GM18505 (cell line): ENCODE measurements around the gene AKAP12.

ENCODE experiments used
- ATAC-seq: cut with Tn5 transposase; IDR thresholded peaks from one replicate; pipeline ENCODE4 v1.9.1; 2021; ENCODE audit not compliant: unreplicated experiment
- POLR2A ChIP-seq: IDR thresholded peaks from 4 replicates; pipeline ENCODE4 v1.6.1; 2011; ENCODE audit warnings: borderline replicate concordance; ENCODE audit not compliant: insufficient read depth, insufficient read length; ENCODE audit errors: extremely low read depth

Gene AKAP12

DNA sequence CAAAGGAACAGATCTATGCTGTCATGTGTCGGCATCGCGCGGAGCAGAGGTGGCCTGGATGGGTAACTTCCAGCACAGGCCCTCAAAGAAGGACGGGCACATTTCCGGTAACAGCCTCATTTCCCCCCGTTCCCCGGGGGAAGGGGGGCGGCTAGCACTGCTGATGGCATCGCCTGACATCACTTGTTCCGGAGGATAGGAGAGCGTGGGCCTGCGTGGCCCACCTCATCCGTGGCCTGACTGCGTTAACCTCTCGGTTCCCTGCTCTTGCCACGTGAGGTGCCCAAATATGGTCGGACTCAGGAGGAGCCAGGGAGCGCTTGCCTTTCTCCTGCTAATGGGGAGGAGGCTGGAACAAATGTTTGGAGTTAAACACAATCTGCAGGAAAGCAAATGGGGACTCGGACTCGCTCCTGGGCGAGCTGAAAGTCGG is at the start of gene AKAP12:
Gene AKAP12, plus strand, starts transcription at position 365 of the 433 bp plus-strand sequence. CDS start 596 bp downstream, outside the sequence.
- ATAC-seq, result no peak
- no peak for TF ChIP-seq POLR2A

- no peak for TF ChIP-seq POLR2A
- ATAC-seq, result no peak
Observed at GRCh38 chr6:151191527-151191926, 48.2 kb upstream of the AKAP12 start.

DNA sequence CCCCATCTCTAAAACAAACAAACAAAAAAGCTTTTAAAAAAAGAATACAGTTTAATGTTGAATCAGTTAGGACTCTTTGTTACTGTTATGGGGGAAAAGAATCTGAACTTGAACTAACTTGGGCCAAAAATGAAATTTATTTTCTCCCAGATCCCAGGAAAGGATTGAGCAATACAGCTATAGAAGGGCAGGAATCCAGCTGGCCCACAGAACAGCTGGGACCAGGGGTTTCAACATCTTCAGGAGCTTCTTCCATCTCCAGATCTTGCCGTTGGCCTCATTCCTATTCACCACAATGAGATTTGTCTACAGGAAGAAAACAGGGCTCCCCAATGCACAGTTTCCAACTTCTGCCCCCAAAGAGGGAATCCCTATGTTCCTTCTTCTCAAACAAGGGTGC is 43.2 kb upstream of the AKAP12 start:
- no peak for TF ChIP-seq POLR2A
- ATAC-seq, result no peak

DNA sequence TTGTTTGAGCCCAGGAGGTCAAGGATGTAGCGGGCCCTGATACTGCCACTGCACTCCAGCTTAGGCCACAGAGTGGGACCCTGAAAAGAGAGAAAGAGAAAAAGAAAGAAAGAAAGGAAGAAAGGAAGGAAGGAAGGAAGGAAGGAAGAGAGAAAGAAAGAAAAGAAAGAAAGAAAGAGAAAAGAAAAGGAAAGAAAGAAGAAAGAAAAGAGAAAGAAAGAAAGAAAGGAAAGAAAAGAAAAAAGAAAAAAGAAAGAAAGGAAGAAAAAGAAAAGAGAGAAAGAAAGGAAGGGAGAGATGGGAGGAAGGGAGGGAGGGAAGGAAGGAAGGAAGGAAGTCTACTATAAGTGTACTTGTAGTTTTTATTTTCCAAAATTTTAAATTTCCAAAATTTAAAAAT is 42.2 kb upstream of the AKAP12 start:
- no peak for TF ChIP-seq POLR2A
- no peak for ATAC-seq

DNA sequence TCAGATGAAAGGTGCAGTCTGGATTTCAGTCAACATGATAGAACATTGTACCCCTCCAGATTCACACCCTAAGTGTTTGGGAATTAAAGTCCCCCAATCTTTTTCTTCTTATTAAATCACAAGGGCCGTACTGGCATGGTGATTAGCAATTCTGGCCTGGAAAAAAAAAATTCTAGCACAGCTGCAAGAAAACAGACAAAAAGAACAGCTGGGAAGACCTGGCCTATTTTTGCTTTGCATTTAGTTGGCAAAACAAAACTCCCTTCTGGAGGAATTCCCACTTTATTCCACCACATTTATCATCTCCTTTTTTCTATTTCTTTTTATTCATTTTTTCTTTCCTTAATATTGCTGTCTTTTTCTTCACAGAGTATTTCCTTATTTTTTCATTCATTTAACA is 39.8 kb upstream of the AKAP12 start:
- no peak for ATAC-seq
- TF ChIP-seq POLR2A, result no peak

GRCh38 chr6:151205721-151206600 is 33.8 kb upstream of the AKAP12 start:
- TF ChIP-seq POLR2A, result no peak
- ATAC-seq, result no peak

- no peak for ATAC-seq
Observed at GRCh38 chr6:151207674-151208073, 32.1 kb upstream of the AKAP12 start.

DNA sequence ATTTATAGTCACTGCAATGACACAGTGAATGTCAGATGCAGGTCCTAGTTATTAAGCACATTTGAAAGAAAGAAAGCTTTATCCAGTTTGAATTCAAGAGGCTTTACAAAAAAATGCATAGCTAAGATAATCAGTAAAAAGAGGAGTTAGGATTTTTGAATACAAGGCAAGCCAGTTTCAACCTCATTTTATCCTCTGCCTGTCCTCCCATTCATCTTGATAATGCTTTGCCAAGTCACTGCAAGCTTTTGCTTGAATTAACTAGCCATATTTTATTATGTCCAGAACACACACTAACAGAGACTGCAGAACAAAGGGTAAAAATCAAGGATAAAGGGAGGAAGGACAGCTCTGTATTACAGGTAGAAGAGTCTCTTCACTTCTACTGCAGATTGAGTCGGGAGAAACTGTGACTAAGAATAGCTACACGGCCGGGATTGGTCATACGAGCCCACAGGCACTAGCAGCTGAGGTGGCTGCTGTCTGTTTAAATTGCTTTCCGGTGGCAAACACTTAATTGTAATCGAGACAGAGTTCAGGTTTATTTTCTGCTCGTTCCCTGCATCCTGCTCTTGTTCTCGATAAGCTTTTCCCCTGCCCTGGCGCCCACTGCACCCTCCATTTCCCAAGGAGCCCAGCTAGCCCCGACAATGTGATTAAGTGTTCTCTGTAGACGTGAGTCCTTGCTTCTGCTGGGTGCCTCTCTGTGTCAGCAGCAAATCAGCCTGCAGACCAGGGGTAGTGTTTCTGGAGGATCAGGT is 30.5 kb upstream of the AKAP12 start:
- no peak for ATAC-seq

More at GRCh38 chr6:151207674-151208073, 32.1 kb upstream of the AKAP12 start:
- no peak for TF ChIP-seq POLR2A

GRCh38 chr6:151211075-151211474 is 28.7 kb upstream of the AKAP12 start:
- TF ChIP-seq POLR2A, result no peak

More for the DNA sequence above, 30.5 kb upstream of the AKAP12 start:
- TF ChIP-seq POLR2A, result no peak

GRCh38 chr6:151213352-151213751 is 26.4 kb upstream of the AKAP12 start:
- no peak for TF ChIP-seq POLR2A
- no peak for ATAC-seq

More at GRCh38 chr6:151211075-151211474, 28.7 kb upstream of the AKAP12 start:
- ATAC-seq, result no peak

GRCh38 chr6:151215999-151216398 is 23.8 kb upstream of the AKAP12 start:
- no peak for ATAC-seq
- TF ChIP-seq POLR2A, result no peak

GRCh38 chr6:151216804-151217203 is 23.0 kb upstream of the AKAP12 start:
- no peak for ATAC-seq
- no peak for TF ChIP-seq POLR2A

- no peak for ATAC-seq
- TF ChIP-seq POLR2A, result no peak
Observed at GRCh38 chr6:151219192-151219591, 20.6 kb upstream of the AKAP12 start.
